Loucy (cell line): ENCODE data around the gene MRPS18B.

Experiments used
- H2AFZ ChIP-seq: fragments of 200-600 bp; sonication (generic); 2 replicates; pipeline ENCODE4 v1.6.0; 2016; ENCODE audit warnings: antibody characterized with exemption, mild to moderate bottlenecking, low read length, moderate library complexity
- H3F3A ChIP-seq: fragments of 200-600 bp; 2 replicates; pipeline ENCODE4 v1.6.0; 2016; ENCODE audit warnings: antibody characterized with exemption, low read depth, mild to moderate bottlenecking
- H3K27me3 ChIP-seq: fragments of 200-600 bp; sonication (generic); 2 replicates; pipeline ENCODE4 v1.6.1; 2014; ENCODE audit warnings: low read length, mild to moderate bottlenecking; ENCODE audit not compliant: insufficient read depth, poor library complexity, severe bottlenecking
- H3K36me3 ChIP-seq: fragments of 200-600 bp; sonication (generic); 2 replicates; pipeline ENCODE4 v1.6.1; 2016; ENCODE audit warnings: low read length; ENCODE audit not compliant: insufficient read depth
- H3K4me1 ChIP-seq: fragments of 200-600 bp; sonication (generic); 2 replicates; pipeline ENCODE4 v1.5.1; 2014; ENCODE audit warnings: low read length, mild to moderate bottlenecking; ENCODE audit not compliant: insufficient read depth, poor library complexity, severe bottlenecking
- H3K4me2 ChIP-seq: fragments of 200-600 bp; sonication (generic); 2 replicates; pipeline ENCODE4 v1.6.0; 2014; ENCODE audit warnings: antibody characterized with exemption, low read length, low read depth, mild to moderate bottlenecking; ENCODE audit not compliant: poor library complexity, severe bottlenecking
- H3K4me3 ChIP-seq: fragments of 200-600 bp; sonication (generic); 2 replicates; pipeline ENCODE4 v1.5.1; 2014; ENCODE audit warnings: low read length, mild to moderate bottlenecking, mixed read lengths; ENCODE audit not compliant: poor library complexity, severe bottlenecking
- H3K79me2 ChIP-seq: fragments of 200-600 bp; sonication (generic); 2 replicates; pipeline ENCODE4 v1.6.1; 2014; ENCODE audit warnings: low read length; ENCODE audit not compliant: insufficient read depth
- H3K9ac ChIP-seq: fragments of 200-600 bp; sonication (generic); 2 replicates; pipeline ENCODE4 v1.6.0; 2014; ENCODE audit warnings: mild to moderate bottlenecking, low read depth, low read length, moderate library complexity; ENCODE audit not compliant: poor library complexity, severe bottlenecking
- H3K9me2 ChIP-seq: fragments of 200-600 bp; sonication (generic); replicated peaks from 2 replicates; pipeline ENCODE4 v1.6.1; 2016; ENCODE audit warnings: low read depth, low read length, mixed read lengths
- H3K9me3 ChIP-seq: fragments of 200-600 bp; sonication (generic); 2 replicates; pipeline ENCODE4 v1.6.1; 2014; ENCODE audit warnings: mild to moderate bottlenecking, antibody characterized with exemption, low read length, low read depth; ENCODE audit not compliant: insufficient read depth
- H4K20me1 ChIP-seq: fragments of 200-600 bp; sonication (generic); 2 replicates; pipeline ENCODE4 v1.6.0; 2014; ENCODE audit warnings: antibody characterized with exemption, low read length, mild to moderate bottlenecking; ENCODE audit not compliant: insufficient read depth, poor library complexity, severe bottlenecking
- EZH2phosphoT487 ChIP-seq: fragments of 200-600 bp; IDR thresholded peaks from 2 replicates; pipeline ENCODE4 v1.6.1; 2018; ENCODE audit warnings: antibody characterized with exemption, mild to moderate bottlenecking, moderate library complexity, borderline replicate concordance
- TF ChIP-seq, protein P1 (sequence below): fragments of 200-600 bp; sonication (generic); conservative IDR thresholded peaks from 2 replicates; pipeline ENCODE4 v1.5.1; 2014; ENCODE audit warnings: mild to moderate bottlenecking, antibody characterized with exemption, low read length

The MRPS18B gene

DNA sequence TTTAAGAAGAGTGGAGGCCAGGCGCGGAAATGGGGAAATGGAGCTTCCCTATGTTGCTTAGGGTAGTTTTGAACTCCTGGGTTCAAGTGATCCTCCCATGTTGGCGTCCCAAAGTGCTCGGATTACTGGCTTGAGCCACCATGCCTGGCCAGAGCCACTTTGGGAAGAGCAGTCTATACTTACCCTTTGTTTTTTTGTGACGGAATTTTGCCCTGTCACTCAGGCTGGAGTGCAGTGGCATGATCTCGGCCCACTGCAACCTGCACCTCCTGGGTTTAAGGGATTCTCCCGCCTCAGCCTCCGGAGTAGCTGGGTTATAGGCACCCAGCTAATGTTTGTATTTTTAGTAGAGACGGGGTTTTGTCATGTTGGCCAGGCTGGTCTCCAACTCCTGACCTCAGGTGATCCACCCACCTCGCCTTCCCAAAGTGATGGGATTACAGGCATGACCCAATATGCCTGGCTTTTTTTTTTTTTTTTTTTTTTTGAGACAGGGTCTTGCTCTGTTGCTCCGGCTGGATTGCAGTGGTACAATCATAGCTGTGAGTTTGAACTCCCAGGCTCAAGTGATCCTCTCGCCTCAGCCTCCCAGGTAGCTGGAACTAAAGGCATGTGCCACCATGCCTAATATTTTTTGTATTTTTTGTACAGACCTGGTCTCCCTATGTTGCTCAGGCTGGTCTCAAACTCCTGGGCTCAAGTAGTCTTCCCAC is 18.6 kb upstream of the MRPS18B start:
- H3K36me3 ChIP-seq = peaks cover 39% of the 10 kb centered on the region; the same call in 1 of the 2 replicates
- no peaks in the 10 kb centered on the region for H3K4me1 ChIP-seq
- no peak overlapping the region for H3K4me2 ChIP-seq
- no peaks in the 10 kb centered on the region for H3K79me2 ChIP-seq
- no peak overlapping the region for H3K4me3 ChIP-seq
- no peaks in the 10 kb centered on the region for H3K9me2 ChIP-seq
- H4K20me1 ChIP-seq = peaks cover under 1% of the 10 kb centered on the region
- TF ChIP-seq EZH2phosphoT487 = no peak
- TF ChIP-seq, protein P1, sequence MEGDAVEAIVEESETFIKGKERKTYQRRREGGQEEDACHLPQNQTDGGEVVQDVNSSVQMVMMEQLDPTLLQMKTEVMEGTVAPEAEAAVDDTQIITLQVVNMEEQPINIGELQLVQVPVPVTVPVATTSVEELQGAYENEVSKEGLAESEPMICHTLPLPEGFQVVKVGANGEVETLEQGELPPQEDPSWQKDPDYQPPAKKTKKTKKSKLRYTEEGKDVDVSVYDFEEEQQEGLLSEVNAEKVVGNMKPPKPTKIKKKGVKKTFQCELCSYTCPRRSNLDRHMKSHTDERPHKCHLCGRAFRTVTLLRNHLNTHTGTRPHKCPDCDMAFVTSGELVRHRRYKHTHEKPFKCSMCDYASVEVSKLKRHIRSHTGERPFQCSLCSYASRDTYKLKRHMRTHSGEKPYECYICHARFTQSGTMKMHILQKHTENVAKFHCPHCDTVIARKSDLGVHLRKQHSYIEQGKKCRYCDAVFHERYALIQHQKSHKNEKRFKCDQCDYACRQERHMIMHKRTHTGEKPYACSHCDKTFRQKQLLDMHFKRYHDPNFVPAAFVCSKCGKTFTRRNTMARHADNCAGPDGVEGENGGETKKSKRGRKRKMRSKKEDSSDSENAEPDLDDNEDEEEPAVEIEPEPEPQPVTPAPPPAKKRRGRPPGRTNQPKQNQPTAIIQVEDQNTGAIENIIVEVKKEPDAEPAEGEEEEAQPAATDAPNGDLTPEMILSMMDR = no peak
- no peak overlapping the region for H2AFZ ChIP-seq
- H3F3A ChIP-seq = peaks cover 5% of the 10 kb centered on the region; the same call in 1 of the 2 replicates
- H3K9ac ChIP-seq = no peak overlapping the region
- H3K27me3 ChIP-seq = no peaks in the 10 kb centered on the region
- no peaks in the 10 kb centered on the region for H3K9me3 ChIP-seq

DNA sequence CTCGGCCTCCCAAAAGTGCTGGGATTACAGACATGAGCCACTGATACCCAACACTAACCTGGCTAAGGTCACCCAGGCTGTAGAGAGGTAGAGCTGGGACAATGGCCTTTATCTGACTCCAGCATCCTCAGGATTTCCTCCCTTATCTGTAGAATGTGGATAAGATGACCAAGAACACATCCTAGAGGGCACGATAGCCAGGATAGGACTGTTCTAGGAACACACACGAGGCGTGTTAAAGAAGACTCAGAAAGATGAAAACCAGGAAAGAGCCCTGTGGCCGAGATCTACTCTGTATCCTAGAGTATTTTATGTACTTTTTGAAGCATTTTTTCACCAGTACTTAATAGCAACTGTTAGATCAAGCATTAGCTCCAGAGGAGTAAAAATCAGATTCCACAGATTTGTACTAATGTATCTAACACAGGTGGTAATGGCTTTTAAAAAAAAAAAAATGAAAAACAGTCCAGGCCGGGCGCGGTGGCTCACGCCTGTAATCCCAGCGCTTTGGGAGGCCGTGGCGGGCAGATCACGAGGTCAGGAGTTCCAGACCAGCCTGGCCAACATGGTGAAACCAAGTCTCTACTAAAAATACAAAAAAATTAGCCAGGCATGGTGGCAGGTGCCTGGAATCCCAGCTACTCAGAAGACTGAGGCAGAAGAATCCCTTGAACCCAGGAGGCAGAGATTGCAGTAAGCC is 17.9 kb upstream of the MRPS18B start:
- peaks cover 46% of the 10 kb centered on the region; the same call in 1 of the 2 replicates for H3K36me3 ChIP-seq
- no peaks in the 10 kb centered on the region for H3K9me3 ChIP-seq
- H3K4me2 ChIP-seq = no peak overlapping the region
- H3K4me1 ChIP-seq = no peaks in the 10 kb centered on the region
- H3K79me2 ChIP-seq = no peaks in the 10 kb centered on the region
- H4K20me1 ChIP-seq = no peaks in the 10 kb centered on the region
- H3K9ac ChIP-seq = no peak overlapping the region
- no peaks in the 10 kb centered on the region for H3K9me2 ChIP-seq
- H3F3A ChIP-seq = peaks cover 5% of the 10 kb centered on the region; the same call in 1 of the 2 replicates
- TF ChIP-seq, protein P1 = no peak
- no peak for TF ChIP-seq EZH2phosphoT487
- no peak overlapping the region for H2AFZ ChIP-seq
- H3K4me3 ChIP-seq = no peak overlapping the region
- no peaks in the 10 kb centered on the region for H3K27me3 ChIP-seq

DNA sequence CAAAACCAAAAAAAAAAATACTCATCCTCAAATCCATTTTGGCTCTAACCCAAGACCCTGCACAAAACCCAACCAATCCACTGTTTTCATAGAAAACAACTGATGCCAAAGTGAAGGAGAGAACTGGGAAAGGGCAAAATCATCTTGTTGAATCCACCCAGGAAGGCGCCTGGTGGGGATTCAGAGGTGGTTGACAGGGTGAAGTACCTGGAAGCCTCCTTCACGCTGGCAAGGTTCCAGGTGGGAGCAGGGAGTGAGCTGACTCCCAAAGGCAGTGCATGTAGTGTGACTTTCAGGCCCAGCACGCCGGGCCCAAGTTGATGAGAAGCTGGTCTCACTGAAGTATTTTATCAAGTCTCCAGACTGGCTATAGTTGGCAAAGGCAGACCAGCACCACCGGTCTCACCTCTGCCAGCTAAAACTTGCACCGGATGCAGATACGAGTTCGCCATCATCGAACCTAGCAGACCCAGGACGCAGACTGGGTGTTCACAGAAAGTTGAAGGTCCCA is 17.1 kb upstream of the MRPS18B start:
- no peak overlapping the region for H3K4me2 ChIP-seq
- no peaks in the 10 kb centered on the region for H3K9me2 ChIP-seq
- no peak overlapping the region for H3K9ac ChIP-seq
- no peaks in the 10 kb centered on the region for H4K20me1 ChIP-seq
- H2AFZ ChIP-seq = no peak overlapping the region
- no peaks in the 10 kb centered on the region for H3K9me3 ChIP-seq
- H3K27me3 ChIP-seq = no peaks in the 10 kb centered on the region
- H3F3A ChIP-seq = peaks cover 5% of the 10 kb centered on the region; the same call in 1 of the 2 replicates
- peaks cover 52% of the 10 kb centered on the region; the same call in 1 of the 2 replicates for H3K36me3 ChIP-seq
- H3K4me3 ChIP-seq = no peak overlapping the region
- H3K4me1 ChIP-seq = no peaks in the 10 kb centered on the region
- no peaks in the 10 kb centered on the region for H3K79me2 ChIP-seq
- TF ChIP-seq, protein P1 = no peak
- no peak for TF ChIP-seq EZH2phosphoT487
